IgD-negative memory B cell (primary cell): ENCODE measurements around the gene HBM. TPM values are rescaled to one million over a fixed set of nuclear protein-coding genes. Genes with fewer than 3 reads are reported as not detected.
A peak's percentile ranks its signal among the peaks of the same experiment; 100 is the strongest.
"Not testable (repeated sequence)": the region's sequence is repeated elsewhere in the genome, so short reads cannot be mapped to it uniquely, and the experiment has no call there.

ENCODE experiments used
- H3K27ac Mint-ChIP-seq, 3 donors: one replicate each; pipeline ENCODE4 v1.8.0; 2020 to 2022; ENCODE audit warnings: mild to moderate bottlenecking in 3 of 3, mixed read lengths in 3 of 3, moderate library complexity in 1 of 3
- H3K27me3 Mint-ChIP-seq: one replicate; pipeline ENCODE4 v1.8.0; 2021; ENCODE audit warnings: mixed read lengths
- H3K36me3 Mint-ChIP-seq: one replicate; pipeline ENCODE4 v1.8.0; 2020; ENCODE audit warnings: mild to moderate bottlenecking, mixed read lengths
- H3K4me1 Mint-ChIP-seq, 3 donors: one replicate each; pipeline ENCODE4 v1.8.0; 2020 to 2022; ENCODE audit warnings: mixed read lengths in 3 of 3, mild to moderate bottlenecking in 1 of 3
- H3K4me3 Mint-ChIP-seq, 4 donors: one replicate each; pipeline ENCODE4 v1.8.0; 2020 to 2022; ENCODE audit warnings: mild to moderate bottlenecking in 4 of 4, mixed read lengths in 4 of 4, moderate library complexity in 3 of 4
- H3K9me3 Mint-ChIP-seq, 3 donors: one replicate each; pipeline ENCODE4 v1.8.0; 2020 to 2021; ENCODE audit warnings: mixed read lengths in 3 of 3, mild to moderate bottlenecking in 1 of 3
- polyA plus RNA-seq: library from polyadenylated mRNA; unstranded; fragments of 300-500 nt; fragmentation: Illumina TruSeq; gene quantifications from one replicate; pipeline ENCODE4 v1.2.3, GENCODE V29; 2021

The HBM gene
- polyA plus RNA-seq, 1 donor from 2014 or later = not detected

GRCh38 chr16:170788-171187, 5.0 kb downstream of the HBM start:
- Mint-ChIP-seq H3K9me3 (peaks cover 0 to 2% (median 0%) of the 10 kb centered on the region in 3 donors), H3K27me3 (peaks cover 56% of the 10 kb centered on the region), H3K36me3 (no peaks in the 10 kb centered on the region), H3K4me1 (peaks cover 0 to 7% (median 4%) of the 10 kb centered on the region in 3 donors), H3K4me3 (no peak overlapping the region), H3K27ac (no peak overlapping the region)

- H3K27me3 Mint-ChIP-seq = peaks cover 48% of the 10 kb centered on the region
Observed at GRCh38 chr16:172374-172941, 6.7 kb downstream of the HBM start, which contains the start of gene HBA2. TSS of gene HBA2 (plus strand) at chr16:172876. CDS start at chr16:172913, 37 bp downstream.

GRCh38 chr16:173211-173854, 7.6 kb downstream of the HBM start:
- Mint-ChIP-seq H3K27me3 (peaks cover 48% of the 10 kb centered on the region), H3K27ac (peak overlapping the region in 1 of 3 donors; percentile 59)
- H3K4me3 Mint-ChIP-seq, H3K9me3 Mint-ChIP-seq, H3K36me3 Mint-ChIP-seq, H3K4me1 Mint-ChIP-seq: not testable (repeated sequence)

More at GRCh38 chr16:172374-172941, 6.7 kb downstream of the HBM start, which contains the start of gene HBA2:
- Mint-ChIP-seq H3K4me3 (peak within 1 kb of the TSS in 1 of 4 donors; percentile 39), H3K27ac (peak within 1 kb of the TSS in 1 of 3 donors; percentile 59)
- not testable (repeated sequence) for H3K9me3 Mint-ChIP-seq, H3K4me1 Mint-ChIP-seq, H3K36me3 Mint-ChIP-seq

GRCh38 chr16:173928-174769, 8.4 kb downstream of the HBM start:
- Mint-ChIP-seq H3K4me3 (peak overlapping the region in 2 of 4 donors; percentile 20 to 87), H3K27me3 (peaks cover 44% of the 10 kb centered on the region), H3K27ac (peak overlapping the region in 1 of 3 donors; percentile 70)
- not testable (repeated sequence) for H3K9me3 Mint-ChIP-seq, H3K36me3 Mint-ChIP-seq, H3K4me1 Mint-ChIP-seq

GRCh38 chr16:175011-175949, 9.5 kb downstream of the HBM start:
- Mint-ChIP-seq H3K36me3 (no peaks in the 10 kb centered on the region), H3K27ac (peak overlapping the region in 2 of 3 donors; percentile 63 to 70), H3K27me3 (peaks cover 46% of the 10 kb centered on the region), H3K4me3 (peak overlapping the region in 3 of 4 donors; percentile 20 to 52 (median 40)), H3K4me1 (peaks cover 4 to 9% (median 6%) of the 10 kb centered on the region in 3 donors), H3K9me3 (peaks cover 0 to 2% (median 0%) of the 10 kb centered on the region in 3 donors)

- Mint-ChIP-seq H3K4me3 (peak overlapping the region in 2 of 4 donors; percentile 21 to 39), H3K27me3 (peaks cover 42% of the 10 kb centered on the region)
- H3K9me3 Mint-ChIP-seq, H3K4me1 Mint-ChIP-seq, H3K27ac Mint-ChIP-seq, H3K36me3 Mint-ChIP-seq: not testable (repeated sequence)
Observed at GRCh38 chr16:176006-176405, 10.2 kb downstream of the HBM start.

GRCh38 chr16:176477-177382, 11.0 kb downstream of the HBM start, which contains the start of gene HBA1:
TSS of gene HBA1 (plus strand) at chr16:176680. CDS start at chr16:176717, 37 bp downstream.
- H3K27me3 Mint-ChIP-seq = peaks cover 39% of the 10 kb centered on the region
- not testable (repeated sequence) for H3K4me1 Mint-ChIP-seq, H3K9me3 Mint-ChIP-seq, H3K36me3 Mint-ChIP-seq
- H3K4me3 Mint-ChIP-seq = peak within 1 kb of the TSS in 3 of 4 donors; percentile 21 to 74 (median 68)
- H3K27ac Mint-ChIP-seq = peak within 1 kb of the TSS in 2 of 3 donors; percentile 63 to 70

- H3K4me1 Mint-ChIP-seq = peaks cover 4 to 9% (median 6%) of the 10 kb centered on the region in 3 donors
- H3K9me3 Mint-ChIP-seq = peaks cover 0 to 2% (median 0%) of the 10 kb centered on the region in 3 donors
- H3K27me3 Mint-ChIP-seq = peaks cover 37% of the 10 kb centered on the region
- no peaks in the 10 kb centered on the region for H3K36me3 Mint-ChIP-seq
- H3K27ac Mint-ChIP-seq = peak overlapping the region in 1 of 3 donors; percentile 67
- peak overlapping the region in 2 of 4 donors; percentile 28 to 74 for H3K4me3 Mint-ChIP-seq
Observed at GRCh38 chr16:177394-177822, 11.6 kb downstream of the HBM start.

GRCh38 chr16:177981-178667, 12.3 kb downstream of the HBM start:
- H3K27ac Mint-ChIP-seq = peak overlapping the region in 1 of 3 donors; percentile 67
- H3K4me1 Mint-ChIP-seq = peaks cover 4 to 9% (median 6%) of the 10 kb centered on the region in 3 donors
- H3K27me3 Mint-ChIP-seq = peaks cover 37% of the 10 kb centered on the region
- H3K4me3 Mint-ChIP-seq = peak overlapping the region in 2 of 4 donors; percentile 55 to 74
- H3K9me3 Mint-ChIP-seq = peaks cover 0 to 2% (median 0%) of the 10 kb centered on the region in 3 donors
- no peaks in the 10 kb centered on the region for H3K36me3 Mint-ChIP-seq

- Mint-ChIP-seq H3K4me3 (peak overlapping the region in 1 of 4 donors; percentile 74), H3K9me3 (peaks cover 0 to 2% (median 0%) of the 10 kb centered on the region in 3 donors), H3K27ac (peak overlapping the region in 1 of 3 donors; percentile 67), H3K4me1 (peaks cover 4 to 8% (median 6%) of the 10 kb centered on the region in 3 donors), H3K27me3 (peaks cover 34% of the 10 kb centered on the region), H3K36me3 (no peaks in the 10 kb centered on the region)
Observed at GRCh38 chr16:178668-179015, 12.9 kb downstream of the HBM start.

- Mint-ChIP-seq H3K36me3 (no peaks in the 10 kb centered on the region), H3K27ac (peak overlapping the region in 2 of 3 donors; percentile 31 to 51), H3K27me3 (peaks cover 33% of the 10 kb centered on the region), H3K4me3 (peak overlapping the region in 2 of 4 donors; percentile 3 to 21), H3K4me1 (peaks cover 2 to 7% (median 6%) of the 10 kb centered on the region in 3 donors), H3K9me3 (peaks cover 0 to 2% (median 0%) of the 10 kb centered on the region in 3 donors)
Observed at GRCh38 chr16:179211-180092, 13.7 kb downstream of the HBM start.

GRCh38 chr16:180101-180675, 14.4 kb downstream of the HBM start, which contains the start of gene HBQ1:
TSS of gene HBQ1 (plus strand) at chr16:180459. CDS start at chr16:180487, 28 bp downstream.
- no peaks in the 10 kb centered on the region for H3K9me3 Mint-ChIP-seq
- H3K36me3 Mint-ChIP-seq = no peaks in the 10 kb centered on the region
- H3K27me3 Mint-ChIP-seq = peaks cover 26% of the 10 kb centered on the region
- peak within 1 kb of the TSS in 3 of 4 donors; percentile 21 to 75 (median 73) for H3K4me3 Mint-ChIP-seq
- peak within 1 kb of the TSS in 2 of 3 donors; percentile 31 to 75 for H3K27ac Mint-ChIP-seq
- peaks cover 0 to 6% (median 5%) of the 10 kb centered on the region in 3 donors for H3K4me1 Mint-ChIP-seq
